GM10847 (cell line): ENCODE results near the gene RBFOX1.

Experiments
- POLR2A ChIP-seq: IDR thresholded peaks from 2 replicates; pipeline ENCODE4 v1.6.1; 2011; ENCODE audit not compliant: insufficient read length; ENCODE audit errors: extremely low read depth

The RBFOX1 gene

DNA sequence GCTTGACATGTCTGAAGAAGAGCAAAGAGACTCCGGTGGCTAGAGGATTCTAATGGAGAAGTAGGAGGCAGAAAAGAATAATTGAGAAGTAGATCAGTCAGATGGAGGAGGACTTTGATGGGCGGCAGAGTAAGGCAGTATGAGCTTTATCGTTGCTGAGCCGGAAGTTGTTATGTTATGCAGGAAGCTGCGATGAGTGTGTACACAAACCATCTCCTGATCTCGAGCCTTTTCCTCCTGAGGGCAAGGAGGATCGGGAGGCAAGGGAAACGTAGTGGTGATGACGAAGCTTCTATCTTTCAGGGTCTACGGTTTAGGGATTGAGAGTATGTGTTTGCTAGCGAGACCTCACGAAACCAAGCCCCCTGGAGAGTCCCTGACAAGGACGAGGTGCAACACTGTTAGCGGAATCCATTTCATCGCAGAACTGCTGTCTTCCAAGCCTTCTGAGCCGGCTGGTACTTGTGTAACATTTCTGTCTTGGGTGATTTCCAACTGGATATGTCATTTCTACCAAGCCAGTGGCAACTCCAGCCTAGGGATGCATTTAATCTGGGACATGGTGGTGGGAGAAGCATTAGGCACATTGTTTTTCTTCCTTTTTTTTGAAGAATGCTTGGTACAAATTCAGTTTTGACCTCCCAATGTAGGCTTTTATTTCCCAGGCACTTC lies 45.5 kb downstream of the RBFOX1 start:
- no peak for TF ChIP-seq POLR2A

GRCh38 chr16:7380441-7380840 lies 47.8 kb downstream of the RBFOX1 start:
- no peak for TF ChIP-seq POLR2A

GRCh38 chr16:7380911-7381310 lies 48.3 kb downstream of the RBFOX1 start:
- TF ChIP-seq POLR2A = no peak

- TF ChIP-seq POLR2A = no peak
These were observed 49.0 kb downstream of the RBFOX1 start for GRCh38 chr16:7381671-7382070.

GRCh38 chr16:7382521-7382920 lies 49.9 kb downstream of the RBFOX1 start:
- no peak for TF ChIP-seq POLR2A

- TF ChIP-seq POLR2A = no peak
These were observed 58.3 kb downstream of the RBFOX1 start for GRCh38 chr16:7390974-7391373.

DNA sequence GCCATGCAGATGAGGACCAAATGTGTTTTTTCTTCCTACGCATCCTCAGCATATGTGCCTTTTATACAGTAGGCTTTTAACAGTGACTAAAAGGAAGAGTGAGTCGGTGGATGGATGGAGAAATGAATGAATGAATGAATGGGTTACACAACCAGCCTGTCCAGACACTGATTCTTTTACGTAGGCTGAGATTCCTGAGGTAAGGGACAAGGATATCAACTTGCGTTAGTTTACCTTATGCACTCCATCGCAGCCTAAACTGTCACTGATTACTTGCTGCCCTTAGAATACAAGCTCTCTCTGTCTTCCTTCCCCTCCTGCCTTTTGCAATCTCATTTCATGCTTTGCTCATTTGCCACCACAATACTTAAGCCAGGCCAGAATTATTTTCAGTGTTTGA lies 59.0 kb downstream of the RBFOX1 start:
- TF ChIP-seq POLR2A = no peak

GRCh38 chr16:7392206-7392605 lies 59.6 kb downstream of the RBFOX1 start:
- no peak for TF ChIP-seq POLR2A

GRCh38 chr16:7393680-7394079 lies 61.0 kb downstream of the RBFOX1 start:
- TF ChIP-seq POLR2A = no peak

DNA sequence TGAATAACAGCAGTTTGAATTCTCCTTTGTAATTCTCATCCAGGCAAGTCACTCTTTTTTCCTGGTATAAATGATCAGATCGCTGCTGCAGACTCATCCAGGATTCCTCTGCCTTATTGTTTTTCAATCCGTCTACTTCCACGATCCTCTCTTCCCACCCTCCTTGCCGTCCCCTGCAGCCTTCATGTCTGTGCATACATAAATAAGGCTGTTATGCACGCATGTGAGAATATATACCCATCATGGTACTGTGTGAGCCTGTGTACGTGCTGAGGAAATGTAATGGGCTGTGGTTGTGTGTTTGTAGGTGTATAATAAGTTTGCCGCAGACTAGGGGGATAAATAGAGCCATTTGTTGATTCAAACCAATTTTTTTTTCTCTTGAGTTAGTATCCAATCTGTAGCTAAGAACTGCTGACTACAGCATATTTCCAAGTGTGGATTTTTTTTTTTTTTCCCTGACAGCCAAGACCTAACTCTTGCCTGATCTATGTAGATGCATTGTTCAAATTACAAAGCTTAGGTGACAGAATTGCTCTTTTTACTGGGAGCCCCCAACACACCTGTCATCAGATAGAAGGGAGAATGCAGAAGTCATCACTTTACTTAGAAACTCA lies 62.2 kb downstream of the RBFOX1 start:
- TF ChIP-seq POLR2A = no peak

- TF ChIP-seq POLR2A = no peak
These were observed 65.3 kb downstream of the RBFOX1 start for GRCh38 chr16:7397901-7398300.

GRCh38 chr16:7398536-7398935 lies 65.9 kb downstream of the RBFOX1 start:
- TF ChIP-seq POLR2A = no peak

- TF ChIP-seq POLR2A = no peak
These were observed 66.7 kb downstream of the RBFOX1 start for GRCh38 chr16:7399296-7399695.

- no peak for TF ChIP-seq POLR2A
These were observed 67.7 kb downstream of the RBFOX1 start for GRCh38 chr16:7400117-7400890.

GRCh38 chr16:7404217-7404616 lies 71.6 kb downstream of the RBFOX1 start:
- no peak for TF ChIP-seq POLR2A

GRCh38 chr16:7405166-7405565 lies 72.5 kb downstream of the RBFOX1 start:
- TF ChIP-seq POLR2A = no peak
